GM19397 (cell line): ENCODE data around the gene KCNQ1.

Source experiments
- ATAC-seq: cut with Tn5 transposase; IDR thresholded peaks from one replicate; pipeline ENCODE4 v1.9.1; 2021; ENCODE audit warnings: mild to moderate bottlenecking, moderate library complexity; ENCODE audit not compliant: unreplicated experiment

KCNQ1 gene

GRCh38 chr11:2769409-2770095 is 324.7 kb downstream of the KCNQ1 start:
- ATAC-seq: no peak

DNA sequence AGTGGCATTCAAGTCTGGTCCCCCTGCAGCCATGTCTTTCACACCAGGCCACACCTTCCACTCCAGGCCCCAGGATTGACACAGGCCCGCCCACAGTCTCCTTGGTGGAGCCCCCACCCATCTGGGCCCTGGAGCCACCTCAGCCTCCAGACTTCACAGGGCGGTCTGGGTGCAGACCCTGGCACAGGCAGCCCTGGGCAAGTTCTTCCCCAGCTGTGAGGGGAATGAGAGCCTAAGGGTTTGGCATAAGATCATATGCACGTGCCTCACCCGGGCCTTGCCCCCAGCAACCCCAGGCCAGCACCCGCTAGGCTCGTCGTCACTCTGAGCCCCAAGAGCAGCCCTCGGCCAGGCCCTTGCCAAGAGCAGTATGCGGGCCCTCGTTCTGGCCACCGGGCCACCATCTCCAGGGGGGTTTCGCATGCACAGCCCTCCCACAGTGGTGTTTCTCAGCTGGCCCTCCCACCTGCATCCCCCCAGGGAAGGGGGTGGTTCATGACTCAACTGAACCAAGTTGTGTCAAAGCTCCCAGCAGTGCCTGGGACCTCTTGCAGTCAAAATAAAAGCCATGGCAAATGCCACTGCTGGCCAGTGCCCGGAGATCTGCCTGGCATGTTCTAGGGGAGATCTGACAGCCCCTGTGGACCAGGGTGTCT is 325.4 kb downstream of the KCNQ1 start:
- ATAC-seq: no peak

DNA sequence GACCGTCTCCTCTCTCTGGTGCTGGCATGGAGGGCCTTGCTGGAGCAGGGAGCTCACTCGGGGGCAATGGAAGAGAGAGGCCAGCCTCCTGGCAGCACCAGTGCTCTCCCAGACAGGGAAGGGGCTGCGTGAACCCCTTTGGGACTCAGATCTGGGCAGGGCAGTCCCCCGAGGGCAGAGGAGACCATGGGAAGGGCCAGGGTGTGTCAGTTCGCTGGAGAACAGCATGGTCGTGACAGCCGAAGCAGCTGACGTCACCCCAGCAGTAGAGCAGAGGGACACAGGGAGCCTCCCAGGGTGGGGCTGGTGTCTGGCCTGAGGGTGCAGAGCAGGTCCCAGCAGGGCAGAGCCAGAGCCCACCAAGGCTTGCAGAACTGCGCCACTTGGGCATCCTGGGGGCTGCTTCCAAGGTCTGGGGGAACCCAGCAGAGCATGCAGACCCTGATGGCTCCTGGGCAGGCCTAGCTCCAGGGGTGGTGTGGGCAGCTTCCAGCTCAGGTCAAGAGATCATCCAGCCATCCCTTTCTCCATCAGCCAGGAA is 326.0 kb downstream of the KCNQ1 start:
- no peak for ATAC-seq

DNA sequence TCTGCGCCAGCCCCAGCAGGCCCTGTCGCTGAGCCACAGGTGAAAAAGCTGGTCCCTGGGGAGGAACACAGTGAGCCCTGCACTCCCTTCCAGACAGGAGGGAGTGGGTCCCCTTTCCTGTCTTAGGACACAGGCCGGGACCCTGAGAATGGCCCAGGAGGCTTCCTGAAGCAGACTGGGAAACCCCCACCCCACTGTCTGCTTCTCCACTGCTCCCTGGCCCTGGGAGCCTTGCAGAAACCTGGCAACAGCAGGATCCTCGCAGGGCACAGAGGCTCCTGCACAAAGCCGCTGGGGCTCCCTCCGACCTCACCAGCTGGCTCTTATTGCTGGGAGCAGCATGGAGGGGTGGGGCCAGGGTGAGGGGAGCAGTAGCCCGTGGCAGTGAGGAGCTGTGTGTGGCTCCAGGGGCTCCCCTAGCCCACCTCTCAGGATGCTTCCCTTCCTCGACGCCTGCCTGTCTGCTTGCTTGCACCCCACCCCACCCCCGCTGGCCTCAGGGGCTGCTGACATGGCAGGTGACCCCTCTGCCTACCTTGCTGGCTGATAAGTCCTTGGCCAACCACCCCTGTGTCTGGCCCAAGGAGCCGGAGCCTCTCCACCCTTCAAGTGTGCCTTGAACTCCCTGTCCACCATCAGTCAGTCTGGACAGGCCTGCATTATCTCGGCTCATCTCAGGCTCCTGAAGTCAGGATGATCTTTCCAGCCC is 327.1 kb downstream of the KCNQ1 start:
- no peak for ATAC-seq

- no peak for ATAC-seq
Observed at GRCh38 chr11:2772544-2773031, 327.8 kb downstream of the KCNQ1 start.

GRCh38 chr11:2774173-2775082 is 329.6 kb downstream of the KCNQ1 start:
- ATAC-seq: no peak

DNA sequence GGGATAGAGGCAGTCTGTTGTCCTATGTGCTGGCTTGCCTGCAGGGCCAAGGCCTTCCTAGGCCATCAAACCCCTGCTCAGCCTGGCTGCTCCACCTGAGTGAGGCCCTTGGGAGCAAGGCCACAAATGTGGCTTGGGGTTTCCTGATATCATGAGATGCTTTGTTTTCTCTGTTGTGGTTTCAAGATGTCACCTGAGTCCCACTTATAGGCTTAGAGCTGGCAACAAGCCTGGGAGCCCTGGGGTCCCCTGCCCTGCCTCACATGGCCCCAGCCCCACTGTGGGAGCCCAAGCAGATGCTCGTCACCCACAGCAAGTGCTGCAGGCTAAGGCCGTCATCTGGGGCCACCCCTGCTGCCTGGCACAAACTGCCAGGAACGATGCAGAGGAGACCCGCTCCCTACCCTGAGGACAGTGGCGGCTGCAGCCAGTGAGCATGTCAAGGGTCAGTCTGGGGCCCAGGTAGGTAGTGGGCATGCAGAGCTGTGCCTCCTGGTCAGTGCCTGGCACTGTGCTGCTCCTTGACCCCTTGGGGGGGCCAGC is 330.3 kb downstream of the KCNQ1 start:
- ATAC-seq: no peak

GRCh38 chr11:2775626-2776350 is 331.0 kb downstream of the KCNQ1 start:
- ATAC-seq: no peak

GRCh38 chr11:2776351-2777061 is 331.7 kb downstream of the KCNQ1 start:
- ATAC-seq: no peak

GRCh38 chr11:2777386-2777785 is 332.6 kb downstream of the KCNQ1 start:
- ATAC-seq: no peak

DNA sequence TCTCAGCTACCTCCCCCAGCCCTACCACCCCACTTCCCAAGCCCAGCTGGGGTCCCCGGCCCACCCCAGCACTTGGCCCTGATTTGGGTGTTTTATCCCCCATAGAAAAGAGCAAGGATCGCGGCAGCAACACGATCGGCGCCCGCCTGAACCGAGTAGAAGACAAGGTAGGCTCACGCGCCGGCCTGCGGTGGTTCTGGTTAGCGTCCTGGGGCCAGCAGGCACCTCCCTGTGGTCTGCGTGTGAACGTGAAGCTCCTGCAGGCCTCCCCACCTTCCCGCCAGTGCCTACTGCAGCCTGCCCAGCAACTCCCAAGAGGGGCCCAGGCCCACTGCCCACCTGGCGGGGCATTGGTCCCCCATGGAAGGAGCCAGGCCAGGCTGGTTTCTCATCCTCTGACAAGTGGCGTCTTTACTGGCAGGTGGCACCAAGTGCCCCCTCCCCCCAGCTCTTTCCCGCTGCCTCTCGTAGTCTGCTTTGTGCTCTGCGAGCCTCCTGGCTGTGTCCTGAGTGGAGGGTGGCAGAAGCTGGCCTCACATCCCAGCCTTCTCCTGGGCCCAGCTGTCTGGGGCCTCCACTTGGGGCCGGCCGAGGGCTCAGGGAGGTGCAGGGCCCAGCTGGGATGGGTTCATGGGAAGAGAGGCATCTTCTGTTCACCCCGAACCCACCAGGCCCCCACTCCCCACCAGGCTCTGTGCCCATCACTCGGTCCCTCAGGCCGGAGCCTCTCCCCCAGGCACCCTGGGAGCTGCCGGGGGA is 333.2 kb downstream of the KCNQ1 start:
- ATAC-seq: no peak

- ATAC-seq: no peak
Observed at GRCh38 chr11:2778630-2779498, 334.1 kb downstream of the KCNQ1 start.

DNA sequence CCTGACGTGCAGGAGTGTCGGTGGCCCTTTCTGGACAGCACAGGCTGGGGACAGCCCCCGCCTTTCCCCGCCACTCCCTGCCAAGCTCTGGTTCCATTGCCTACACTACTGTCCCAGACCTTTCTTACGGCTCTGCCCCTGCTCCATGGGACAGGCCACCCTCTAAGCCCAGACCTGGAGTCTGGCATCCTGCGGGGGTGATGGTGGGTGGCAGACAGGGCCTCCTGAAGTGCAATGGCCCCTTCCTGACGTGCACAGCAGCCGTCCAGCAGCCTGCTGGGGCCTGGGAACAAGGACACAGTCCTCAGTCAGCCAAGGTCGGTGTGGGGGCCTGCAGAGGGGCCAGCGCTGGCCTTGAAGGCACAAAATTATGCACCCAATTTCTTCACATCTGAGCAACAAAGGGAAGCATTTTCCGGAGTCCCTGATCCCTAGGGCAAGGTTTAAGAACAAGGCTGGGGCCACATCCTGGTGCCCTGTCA is 334.7 kb downstream of the KCNQ1 start:
- ATAC-seq: no peak

- ATAC-seq: no peak
Observed at GRCh38 chr11:2779981-2780849, 335.4 kb downstream of the KCNQ1 start.

DNA sequence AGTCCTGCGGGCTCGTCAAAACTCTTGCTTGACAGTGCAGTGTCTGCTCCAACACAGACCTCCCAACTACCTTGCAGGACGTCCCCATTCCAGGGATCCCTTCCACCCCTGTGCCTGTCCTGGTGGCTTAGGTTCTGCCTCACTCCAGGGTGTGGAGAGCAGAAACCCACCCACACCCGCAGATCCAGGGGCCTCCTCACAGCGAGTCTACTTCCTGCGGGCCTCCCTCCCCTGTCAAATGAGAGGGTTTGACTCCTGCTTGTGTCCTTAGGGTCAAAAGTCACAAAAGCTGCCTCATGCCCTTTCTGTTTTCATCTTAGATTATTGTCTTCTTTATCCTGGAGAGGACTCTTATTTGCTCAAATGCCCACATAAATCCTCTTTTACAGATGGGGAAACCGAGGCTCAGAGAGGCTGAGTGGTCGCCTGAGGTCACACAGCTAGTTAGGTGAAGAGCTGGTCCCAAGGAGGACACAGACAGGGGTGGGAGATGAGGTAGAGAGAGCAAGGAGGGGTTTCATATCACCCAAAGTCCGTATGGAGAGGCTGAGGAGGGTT is 336.1 kb downstream of the KCNQ1 start:
- ATAC-seq: no peak
